ENCODE measurements around the gene KCTD1. TPM values are rescaled to one million over a fixed set of nuclear protein-coding genes. Genes with fewer than 3 reads are reported as not detected.
"Not testable (repeated sequence)": the region's sequence is repeated elsewhere in the genome, so short reads cannot be mapped to it uniquely, and the experiment has no call there.

The KCTD1 gene
- total RNA-seq, 2 experiments from 2014 or later, result 4.4 to 5.6 TPM

- no peak overlapping the region for H3K27ac Mint-ChIP-seq
- H3K36me3 Mint-ChIP-seq (ENCODE audit: low read depth), result no peaks in the 10 kb centered on the region
- ChIA-PET POLR2A (no interaction called here), CTCF (no interaction called here)
- H3K4me1 Mint-ChIP-seq, result no peaks in the 10 kb centered on the region
- H3K27me3 Mint-ChIP-seq, result peaks cover 11% of the 10 kb centered on the region
- no peak for DNase-seq
- H3K9me3 Mint-ChIP-seq, result no peaks in the 10 kb centered on the region
- no peak overlapping the region for H3K4me3 Mint-ChIP-seq
Measured at GRCh38 chr18:26448714-26449159, 99.6 kb downstream of the KCTD1 start.

GRCh38 chr18:26443853-26444252 lies 104.5 kb downstream of the KCTD1 start:
- ChIA-PET POLR2A (no interaction called here), CTCF (no interaction called here)
- Mint-ChIP-seq H3K9me3 (no peaks in the 10 kb centered on the region), H3K36me3 (ENCODE audit: low read depth) (no peaks in the 10 kb centered on the region), H3K4me3 (no peak overlapping the region), H3K27ac (no peak overlapping the region), H3K4me1 (no peaks in the 10 kb centered on the region), H3K27me3 (peaks cover 10% of the 10 kb centered on the region)
- no peak for DNase-seq

GRCh38 chr18:26442126-26442525 lies 106.2 kb downstream of the KCTD1 start:
- Mint-ChIP-seq H3K27me3 (peaks cover 10% of the 10 kb centered on the region), H3K4me1 (no peaks in the 10 kb centered on the region)
- DNase-seq, result no peak

GRCh38 chr18:26440644-26441043 lies 107.7 kb downstream of the KCTD1 start:
- CTCF ChIA-PET, result no interaction called here
- H3K4me3 Mint-ChIP-seq, result no peak overlapping the region
- POLR2A ChIA-PET, result no interaction called here

More at GRCh38 chr18:26442126-26442525, 106.2 kb downstream of the KCTD1 start:
- H3K9me3 Mint-ChIP-seq, result no peaks in the 10 kb centered on the region
- H3K36me3 Mint-ChIP-seq (ENCODE audit: low read depth), result no peaks in the 10 kb centered on the region
- H3K4me3 Mint-ChIP-seq, result no peak overlapping the region
- POLR2A ChIA-PET, result no interaction called here
- CTCF ChIA-PET, result no interaction called here
- H3K27ac Mint-ChIP-seq, result no peak overlapping the region

GRCh38 chr18:26439537-26439936 lies 108.8 kb downstream of the KCTD1 start:
- DNase-seq, result no peak
- H3K27me3 Mint-ChIP-seq, result peaks cover 14% of the 10 kb centered on the region
- no peak overlapping the region for H3K4me3 Mint-ChIP-seq
- H3K27ac Mint-ChIP-seq, result no peak overlapping the region
- no peaks in the 10 kb centered on the region for H3K4me1 Mint-ChIP-seq
- H3K9me3 Mint-ChIP-seq, result no peaks in the 10 kb centered on the region
- no peaks in the 10 kb centered on the region for H3K36me3 Mint-ChIP-seq (ENCODE audit: low read depth)
- POLR2A ChIA-PET, result no interaction called here
- CTCF ChIA-PET, result no interaction called here

More at GRCh38 chr18:26440644-26441043, 107.7 kb downstream of the KCTD1 start:
- Mint-ChIP-seq H3K27ac (no peak overlapping the region), H3K36me3 (ENCODE audit: low read depth) (no peaks in the 10 kb centered on the region), H3K9me3 (no peaks in the 10 kb centered on the region), H3K27me3 (peaks cover 17% of the 10 kb centered on the region), H3K4me1 (no peaks in the 10 kb centered on the region)
- DNase-seq, result no peak

GRCh38 chr18:26438980-26439379 lies 109.4 kb downstream of the KCTD1 start:
- H3K27me3 Mint-ChIP-seq, result peaks cover 13% of the 10 kb centered on the region
- H3K27ac Mint-ChIP-seq, result no peak overlapping the region
- H3K4me3 Mint-ChIP-seq, result no peak overlapping the region
- ChIA-PET CTCF (no interaction called here), POLR2A (no interaction called here)
- no peaks in the 10 kb centered on the region for H3K9me3 Mint-ChIP-seq
- no peak for DNase-seq
- no peaks in the 10 kb centered on the region for H3K36me3 Mint-ChIP-seq (ENCODE audit: low read depth)
- no peaks in the 10 kb centered on the region for H3K4me1 Mint-ChIP-seq

GRCh38 chr18:26437634-26438033 lies 110.7 kb downstream of the KCTD1 start:
- DNase-seq; H3K36me3 Mint-ChIP-seq (ENCODE audit: low read depth); H3K4me1 Mint-ChIP-seq; H3K27ac Mint-ChIP-seq; H3K9me3 Mint-ChIP-seq; POLR2A ChIA-PET; CTCF ChIA-PET; H3K27me3 Mint-ChIP-seq; H3K4me3 Mint-ChIP-seq: not testable (repeated sequence)

GRCh38 chr18:26436176-26437051 lies 111.9 kb downstream of the KCTD1 start:
- Mint-ChIP-seq H3K36me3 (ENCODE audit: low read depth) (no peaks in the 10 kb centered on the region), H3K4me3 (no peak overlapping the region), H3K27ac (no peak overlapping the region), H3K9me3 (no peaks in the 10 kb centered on the region), H3K27me3 (peaks cover 11% of the 10 kb centered on the region), H3K4me1 (no peaks in the 10 kb centered on the region)
- no peak for DNase-seq
- CTCF ChIA-PET, result no interaction called here
- POLR2A ChIA-PET, result no interaction called here

GRCh38 chr18:26435415-26436095 lies 112.8 kb downstream of the KCTD1 start:
- H3K4me3 Mint-ChIP-seq, result no peak overlapping the region
- H3K9me3 Mint-ChIP-seq, result no peaks in the 10 kb centered on the region
- peaks cover 11% of the 10 kb centered on the region for H3K27me3 Mint-ChIP-seq
- ChIA-PET POLR2A (no interaction called here), CTCF (no interaction called here)
- DNase-seq, result no peak
- no peaks in the 10 kb centered on the region for H3K4me1 Mint-ChIP-seq
- H3K27ac Mint-ChIP-seq, result no peak overlapping the region
- H3K36me3 Mint-ChIP-seq (ENCODE audit: low read depth), result no peaks in the 10 kb centered on the region

GRCh38 chr18:26434887-26435286 lies 113.5 kb downstream of the KCTD1 start:
- Mint-ChIP-seq H3K27me3 (peaks cover 11% of the 10 kb centered on the region), H3K4me1 (no peaks in the 10 kb centered on the region), H3K9me3 (no peaks in the 10 kb centered on the region), H3K4me3 (no peak overlapping the region), H3K36me3 (ENCODE audit: low read depth) (no peaks in the 10 kb centered on the region), H3K27ac (no peak overlapping the region)
- CTCF ChIA-PET, result no interaction called here
- DNase-seq, result no peak
- POLR2A ChIA-PET, result no interaction called here

GRCh38 chr18:26432651-26433424 lies 115.5 kb downstream of the KCTD1 start:
- peaks cover 11% of the 10 kb centered on the region for H3K27me3 Mint-ChIP-seq
- H3K9me3 Mint-ChIP-seq, result no peaks in the 10 kb centered on the region
- H3K4me3 Mint-ChIP-seq, result no peak overlapping the region
- no peaks in the 10 kb centered on the region for H3K4me1 Mint-ChIP-seq
- ChIA-PET CTCF (no interaction called here), POLR2A (no interaction called here)
- H3K27ac Mint-ChIP-seq, result no peak overlapping the region
- DNase-seq, result no peak
- H3K36me3 Mint-ChIP-seq (ENCODE audit: low read depth), result no peaks in the 10 kb centered on the region

- no peaks in the 10 kb centered on the region for H3K36me3 Mint-ChIP-seq (ENCODE audit: low read depth)
- H3K27me3 Mint-ChIP-seq, result peaks cover 3% of the 10 kb centered on the region
- ChIA-PET CTCF (no interaction called here), POLR2A (no interaction called here)
- DNase-seq, result no peak
- no peaks in the 10 kb centered on the region for H3K9me3 Mint-ChIP-seq
- H3K4me1 Mint-ChIP-seq, result no peaks in the 10 kb centered on the region
- no peak overlapping the region for H3K4me3 Mint-ChIP-seq
- no peak overlapping the region for H3K27ac Mint-ChIP-seq
Measured at GRCh38 chr18:26429535-26430226, 118.7 kb downstream of the KCTD1 start.

GRCh38 chr18:26425148-26425531 lies 123.2 kb downstream of the KCTD1 start:
- POLR2A ChIA-PET, result no interaction called here
- H3K4me3 Mint-ChIP-seq, result no peak overlapping the region
- no peak for DNase-seq
- CTCF ChIA-PET, result interaction anchor here (0.6 kb wide), 1 partner anchor 84 kb away, joined by 7 read pairs; no protein-coding TSS in a partner anchor
- no peaks in the 10 kb centered on the region for H3K4me1 Mint-ChIP-seq
- no peaks in the 10 kb centered on the region for H3K9me3 Mint-ChIP-seq
- H3K27ac Mint-ChIP-seq, result no peak overlapping the region
- no peaks in the 10 kb centered on the region for H3K27me3 Mint-ChIP-seq
- H3K36me3 Mint-ChIP-seq (ENCODE audit: low read depth), result no peaks in the 10 kb centered on the region
